HG02970 (cell line): ENCODE results near the gene HOXD11.

Experiments used
- ATAC-seq: cut with Tn5 transposase; IDR thresholded peaks from one replicate; pipeline ENCODE4 v1.9.1; 2021; ENCODE audit warnings: mild to moderate bottlenecking, moderate library complexity, moderate number of reproducible peaks; ENCODE audit not compliant: unreplicated experiment, low FRiP score

HOXD11 gene

DNA sequence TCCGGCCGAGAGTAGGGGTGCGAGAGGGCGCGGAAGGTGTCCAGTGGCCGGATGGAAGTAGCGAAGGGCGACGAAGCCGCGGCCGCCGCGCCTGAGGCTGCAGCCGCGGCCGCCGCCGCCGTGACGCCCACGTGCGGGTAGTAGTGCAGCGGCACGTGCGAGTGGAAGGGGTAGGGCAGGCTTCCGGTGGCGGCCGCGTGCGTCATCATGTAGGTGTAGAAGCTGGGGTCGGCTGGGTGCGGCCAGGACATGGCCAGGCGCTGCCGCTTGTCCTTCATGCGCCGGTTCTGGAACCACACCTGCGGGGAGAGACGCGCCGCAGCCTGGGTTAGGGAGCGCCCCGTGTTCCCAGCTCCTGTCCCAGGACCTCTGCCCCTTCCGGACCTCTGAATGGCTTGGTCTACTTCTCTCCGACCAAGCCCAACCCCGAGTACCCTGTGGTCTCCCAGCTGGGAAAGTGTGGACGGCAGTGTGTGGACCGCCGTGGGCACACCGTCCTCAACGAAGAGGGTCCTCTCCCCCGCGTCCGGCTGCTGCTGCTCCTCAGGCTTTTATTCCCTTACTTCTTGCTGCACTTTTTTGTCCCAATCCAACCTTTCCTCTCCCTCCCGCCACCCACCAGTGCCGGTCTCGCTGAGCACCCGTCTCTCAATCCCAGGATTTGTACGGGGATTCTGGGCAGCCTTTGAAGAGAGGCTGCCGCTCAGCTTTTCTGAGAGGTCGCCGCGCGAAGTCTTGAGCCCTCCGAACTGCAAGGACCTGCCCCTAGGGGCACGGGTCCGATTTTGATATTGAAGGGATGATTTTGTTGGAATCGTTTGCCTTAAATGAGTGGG lies 26.3 kb upstream of the HOXD11 start:
- ATAC-seq = no peak

DNA sequence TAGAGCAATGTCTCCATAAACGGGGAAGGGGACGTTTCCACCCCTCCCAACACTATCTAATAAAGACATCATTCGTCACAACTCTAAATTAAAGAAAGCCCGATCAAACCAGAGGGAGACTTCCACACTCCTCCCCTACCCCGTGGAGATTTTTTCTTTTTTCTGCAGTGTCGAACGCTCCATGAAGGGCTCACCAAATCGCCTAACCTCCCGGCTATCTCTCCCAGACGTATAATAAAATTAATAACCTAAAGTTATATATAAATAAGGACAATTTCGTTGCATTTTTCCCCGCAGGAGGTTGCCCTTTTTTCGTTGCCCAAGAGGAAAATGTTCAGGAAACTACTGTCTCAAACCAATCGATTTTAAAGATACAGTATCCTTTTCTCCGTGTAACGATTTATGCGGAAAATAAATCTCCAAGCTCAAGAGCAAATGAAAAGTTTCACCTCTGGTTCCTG lies 25.7 kb upstream of the HOXD11 start:
- ATAC-seq = no peak

DNA sequence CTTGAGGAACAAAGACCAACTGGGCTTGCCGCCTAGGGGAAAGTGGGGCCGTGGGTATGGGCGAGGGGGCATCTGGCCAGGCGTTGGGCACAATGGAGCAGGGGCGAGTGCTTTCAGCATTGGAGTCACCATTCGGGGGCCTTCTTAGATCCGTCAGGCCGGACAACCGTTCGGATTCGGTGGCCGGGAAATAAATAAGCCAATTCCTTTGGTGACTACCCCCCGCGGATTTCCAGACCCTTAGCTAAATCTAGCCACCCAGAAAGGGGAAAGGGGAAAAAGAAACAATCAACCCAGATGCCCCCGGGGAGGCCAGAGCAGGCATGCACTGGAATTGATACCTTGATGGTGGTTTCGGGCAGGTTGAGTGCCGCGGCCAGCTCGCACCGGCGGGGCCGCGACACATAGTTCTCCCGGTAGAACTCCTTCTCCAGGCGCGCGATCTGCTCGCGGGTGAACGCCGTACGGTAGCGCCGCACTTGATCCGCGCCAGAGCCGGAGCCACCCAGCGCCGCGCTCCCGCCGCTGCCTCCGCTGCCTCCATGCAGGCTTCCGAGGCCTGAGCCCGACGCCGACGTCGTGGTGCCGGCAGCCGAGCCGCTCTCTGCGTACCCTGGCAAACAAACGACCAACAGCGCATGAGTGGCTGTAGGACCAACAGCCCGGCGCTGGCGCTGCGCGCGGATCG lies 25.1 kb upstream of the HOXD11 start:
- no peak for ATAC-seq

DNA sequence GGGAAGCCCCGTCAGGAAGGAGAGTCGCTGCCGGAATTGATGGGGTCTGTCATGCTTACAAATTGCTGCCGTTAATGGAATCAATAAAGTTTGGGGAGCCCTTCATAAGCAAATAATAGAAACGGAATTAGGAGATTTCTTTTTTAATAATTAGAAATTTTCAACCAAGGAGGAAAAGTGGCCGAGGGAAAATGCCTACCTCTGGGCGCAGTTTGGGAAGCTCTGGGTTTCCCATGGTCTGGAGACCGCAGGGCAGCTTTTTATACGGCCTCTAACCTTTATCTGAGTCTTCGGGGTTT lies 24.6 kb upstream of the HOXD11 start:
- ATAC-seq = no peak

DNA sequence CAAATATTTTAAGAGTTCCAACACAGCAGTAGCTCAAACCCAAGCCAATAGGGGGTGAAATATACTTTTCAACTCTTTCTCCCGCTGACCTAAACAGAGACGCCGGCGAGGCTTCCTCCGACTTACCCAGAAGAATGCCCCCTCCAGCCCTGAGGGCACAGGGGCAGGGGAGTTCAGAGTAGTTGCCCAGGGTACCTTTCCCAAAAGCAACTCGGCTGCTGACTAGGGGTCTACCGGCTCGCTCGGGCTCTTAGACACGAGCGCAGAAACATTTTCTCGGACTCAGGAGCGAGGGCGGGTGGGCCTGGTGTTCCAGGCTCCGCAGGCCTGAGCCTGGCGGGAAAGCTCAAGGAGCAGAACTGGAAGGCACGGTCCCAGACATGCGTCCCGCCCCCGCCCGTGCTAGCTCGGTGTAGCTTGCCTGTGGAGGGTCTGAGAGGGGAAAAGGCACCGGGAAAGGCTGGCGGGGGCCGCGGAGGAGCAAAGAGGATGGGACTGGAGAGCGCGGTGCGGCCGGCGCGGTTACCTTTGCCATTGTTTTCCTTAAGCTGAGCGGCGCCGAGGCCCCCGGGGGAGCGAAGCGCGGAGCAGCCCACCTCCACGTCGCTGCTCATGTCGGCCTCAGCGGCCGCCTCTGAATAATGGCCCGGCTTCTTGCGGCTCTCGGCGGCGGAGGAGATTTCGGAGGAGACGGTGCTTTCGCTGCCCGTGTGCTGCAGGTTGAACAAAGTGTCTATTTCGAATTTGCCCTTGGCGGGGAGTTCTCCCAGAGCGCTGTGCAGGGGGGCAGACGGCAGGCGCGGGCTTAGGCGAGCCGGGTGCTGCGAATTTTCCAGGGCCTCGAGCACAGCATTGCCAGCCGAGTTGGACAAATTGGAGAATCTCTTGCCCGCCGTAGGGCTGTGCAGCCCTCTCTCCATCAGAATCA lies 24.0 kb upstream of the HOXD11 start:
- no peak for ATAC-seq

DNA sequence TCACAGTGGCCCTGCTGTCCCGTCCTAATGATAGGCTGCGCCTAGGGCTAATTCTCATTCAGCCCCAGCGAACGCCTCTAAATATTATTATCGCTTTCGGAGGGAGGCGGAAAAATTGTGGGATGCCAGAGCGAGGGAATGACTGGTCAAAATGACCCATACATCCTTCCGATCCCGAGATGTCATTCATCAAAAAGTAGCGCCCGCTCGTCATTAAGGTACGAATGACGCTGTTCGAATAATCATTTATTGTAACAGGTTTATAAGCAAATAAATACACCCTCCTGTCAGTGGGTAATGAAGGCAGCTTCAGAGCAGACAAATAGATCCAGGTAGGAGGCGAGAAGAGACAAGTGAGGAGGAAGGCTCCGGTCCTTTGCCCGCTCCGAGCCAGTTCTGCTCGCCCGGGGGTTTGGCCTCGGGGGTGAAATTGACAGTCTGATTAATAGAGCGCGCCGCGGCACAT lies 23.3 kb upstream of the HOXD11 start, which contains the start of gene EVX2:
TSS of gene EVX2 (minus strand) at position 167 of the 466 bp plus-strand sequence. CDS start 186 bp downstream, outside the sequence.
- ATAC-seq = no peak

DNA sequence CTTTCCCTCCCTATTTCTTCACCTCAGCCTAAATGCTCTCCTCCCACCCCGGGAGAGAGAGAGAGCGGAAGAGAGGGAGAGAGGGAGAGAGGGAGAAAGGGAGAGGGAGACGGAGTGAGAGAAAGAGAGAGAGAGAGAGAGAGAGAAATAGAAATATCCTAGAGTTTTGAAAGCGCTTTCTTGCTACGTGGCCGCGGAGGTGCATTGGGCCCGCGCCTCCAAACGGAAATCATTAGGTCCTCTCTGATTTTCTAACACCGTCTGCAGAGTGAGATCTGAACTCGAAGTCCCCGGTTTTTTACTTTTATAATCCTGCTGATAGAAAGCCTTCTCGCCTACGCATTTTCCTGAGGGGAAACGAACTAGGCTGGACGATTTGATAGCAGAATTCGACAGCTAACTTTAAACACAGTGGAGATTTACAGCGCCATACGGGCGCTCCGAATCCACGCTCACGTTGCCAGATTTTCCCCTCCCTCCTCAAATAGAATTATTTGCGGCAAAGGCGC lies 22.4 kb upstream of the HOXD11 start:
- ATAC-seq = no peak

DNA sequence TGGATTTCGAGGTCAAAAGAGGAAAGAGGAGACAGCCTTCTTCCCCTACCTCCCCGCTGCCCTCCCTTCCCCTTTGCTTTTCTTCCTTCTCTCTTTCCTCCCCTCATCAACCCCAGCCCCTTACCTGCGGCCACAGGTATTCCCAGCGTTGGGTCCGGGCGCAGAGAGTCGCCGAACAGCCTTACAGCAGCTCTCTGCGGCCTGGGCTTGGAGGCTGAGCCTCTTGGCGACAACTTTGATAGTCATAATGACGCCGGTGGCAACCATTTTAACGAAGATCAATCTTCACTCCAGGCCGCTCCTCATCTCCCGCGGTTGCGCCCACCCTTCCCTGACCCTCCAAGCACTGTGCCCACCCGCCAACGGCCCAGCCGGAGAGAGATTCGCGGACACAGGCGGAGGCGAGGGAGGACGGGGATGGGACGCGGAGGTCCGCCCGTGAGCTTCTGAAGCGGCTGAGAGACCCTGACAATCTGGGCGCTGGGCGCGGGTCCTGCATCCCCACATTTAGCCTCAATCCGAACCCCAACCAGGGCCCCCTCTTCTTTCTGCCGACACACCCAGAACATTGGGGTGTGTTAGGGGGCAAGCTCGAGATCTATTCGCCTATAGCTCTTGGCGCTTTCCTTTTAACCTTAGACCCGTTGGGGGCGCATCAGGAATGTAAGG lies 21.8 kb upstream of the HOXD11 start:
- ATAC-seq = no peak

DNA sequence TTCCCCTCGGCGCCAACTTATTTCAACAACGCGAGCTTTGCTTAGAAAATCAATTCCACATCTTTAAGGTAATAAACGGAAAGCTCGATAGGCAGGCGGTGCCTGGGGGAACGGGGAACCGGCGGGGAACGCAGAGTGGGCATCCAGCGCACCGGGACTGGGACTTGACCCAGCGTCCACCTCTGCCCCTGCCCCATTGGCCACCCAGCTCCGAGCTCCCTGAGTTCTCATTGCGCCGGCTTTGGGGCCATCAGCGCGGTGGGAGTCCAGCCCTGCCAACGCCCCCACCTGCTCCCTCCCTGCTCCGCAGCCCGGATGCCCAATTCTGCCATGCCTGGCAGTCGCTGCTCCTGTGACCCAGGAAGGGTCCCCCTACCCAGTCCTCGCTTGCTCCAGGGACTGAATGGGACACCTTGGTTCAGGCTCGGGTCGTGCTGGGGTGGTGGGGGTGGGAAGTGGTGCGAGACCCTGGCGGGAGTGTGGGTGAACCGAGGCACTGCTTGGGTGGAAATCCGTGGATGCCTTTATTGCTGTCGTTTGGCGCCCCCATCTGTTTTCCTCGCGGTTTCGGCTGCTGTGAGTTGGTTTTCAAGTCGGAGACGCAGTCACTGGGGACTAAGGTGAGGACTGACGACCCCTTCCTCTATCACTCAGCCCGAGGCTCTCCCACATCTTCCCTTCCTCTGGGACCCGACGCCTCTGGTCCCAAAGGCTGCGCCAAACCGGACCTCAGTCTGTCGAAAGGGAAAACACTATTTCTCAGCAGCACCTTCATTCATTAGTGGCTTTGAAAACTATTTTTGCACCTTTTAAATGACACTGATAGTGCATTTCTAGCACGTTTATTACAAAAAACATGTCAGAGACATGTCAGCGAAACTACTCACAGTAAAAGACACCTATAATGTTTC lies 21.0 kb upstream of the HOXD11 start:
- no peak for ATAC-seq

DNA sequence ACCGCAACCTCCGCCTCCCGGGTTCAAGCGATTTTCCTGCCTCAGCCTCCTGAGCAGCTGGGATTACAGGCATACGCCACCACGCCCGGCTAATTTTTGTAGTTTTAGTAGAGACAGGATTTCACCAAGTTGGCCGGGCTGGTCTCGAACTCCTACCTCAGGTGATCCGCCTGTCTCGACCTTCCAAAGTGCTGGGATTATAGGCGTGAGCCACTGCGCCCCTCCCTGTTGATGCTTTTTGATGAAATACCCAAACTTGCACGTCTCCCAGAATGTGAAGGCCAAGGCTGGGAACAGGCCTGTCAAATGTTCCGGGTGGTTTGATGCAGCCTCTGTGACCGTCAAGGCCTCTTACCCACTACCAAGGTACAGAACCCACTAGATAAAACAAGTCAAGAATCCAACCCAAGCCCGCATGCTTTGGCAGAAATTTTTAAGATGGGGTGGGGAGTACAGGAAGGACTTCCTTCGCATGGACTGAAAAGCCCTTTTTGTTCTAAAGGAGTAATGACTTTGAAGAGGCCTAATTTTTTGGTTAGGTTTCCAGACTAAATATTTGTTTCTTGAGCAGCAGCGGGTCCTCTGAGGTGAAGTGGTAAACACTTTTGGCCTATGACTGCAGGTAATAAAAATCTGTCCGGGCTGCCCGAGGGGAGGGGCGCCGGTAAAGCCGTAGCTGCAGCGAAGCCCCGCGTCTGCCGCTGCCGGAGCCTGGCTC lies 19.6 kb upstream of the HOXD11 start:
- ATAC-seq = no peak

DNA sequence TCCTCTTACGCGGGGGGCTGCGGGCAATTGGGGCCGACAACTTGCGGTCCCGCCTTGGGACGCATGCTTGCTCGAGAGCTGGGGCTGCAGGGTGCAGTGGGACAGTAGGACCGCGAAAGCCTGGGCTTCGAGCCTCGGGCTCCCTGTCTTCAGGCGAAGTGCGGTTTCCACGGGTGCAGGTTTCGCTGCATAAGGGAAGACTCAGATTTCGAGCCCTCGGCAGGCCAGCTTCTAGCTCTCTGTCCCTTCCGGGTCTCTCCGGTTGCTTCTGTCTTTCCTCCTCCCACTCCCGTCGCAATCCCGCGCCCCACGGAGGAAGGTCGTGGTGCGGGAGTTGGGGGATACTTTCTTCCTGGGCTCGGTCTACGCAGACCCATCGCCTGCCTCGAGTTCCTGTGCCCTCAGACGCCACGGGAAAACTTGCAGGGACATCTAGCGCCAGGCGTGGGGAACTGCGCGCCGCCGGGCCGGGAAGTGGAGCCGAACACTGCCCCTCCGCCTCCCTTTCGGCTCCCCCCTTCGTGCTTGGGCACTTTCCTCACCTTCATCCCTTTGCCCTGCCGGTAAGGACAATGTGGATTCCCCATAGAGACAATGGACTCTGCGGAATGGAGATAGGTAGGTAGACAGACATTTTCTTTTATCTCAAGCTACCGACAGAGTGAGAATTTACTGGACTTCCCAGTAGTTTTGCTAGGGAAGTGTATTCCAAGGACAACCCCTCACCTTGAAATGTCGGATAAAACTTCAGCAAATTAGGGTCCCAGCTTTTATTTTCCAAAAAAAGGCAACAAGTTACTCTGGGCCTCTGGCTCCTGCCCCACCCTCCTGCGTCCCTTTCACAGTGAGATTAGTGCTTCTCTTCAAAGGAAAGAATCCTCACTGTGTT lies 18.8 kb upstream of the HOXD11 start:
- no peak for ATAC-seq

DNA sequence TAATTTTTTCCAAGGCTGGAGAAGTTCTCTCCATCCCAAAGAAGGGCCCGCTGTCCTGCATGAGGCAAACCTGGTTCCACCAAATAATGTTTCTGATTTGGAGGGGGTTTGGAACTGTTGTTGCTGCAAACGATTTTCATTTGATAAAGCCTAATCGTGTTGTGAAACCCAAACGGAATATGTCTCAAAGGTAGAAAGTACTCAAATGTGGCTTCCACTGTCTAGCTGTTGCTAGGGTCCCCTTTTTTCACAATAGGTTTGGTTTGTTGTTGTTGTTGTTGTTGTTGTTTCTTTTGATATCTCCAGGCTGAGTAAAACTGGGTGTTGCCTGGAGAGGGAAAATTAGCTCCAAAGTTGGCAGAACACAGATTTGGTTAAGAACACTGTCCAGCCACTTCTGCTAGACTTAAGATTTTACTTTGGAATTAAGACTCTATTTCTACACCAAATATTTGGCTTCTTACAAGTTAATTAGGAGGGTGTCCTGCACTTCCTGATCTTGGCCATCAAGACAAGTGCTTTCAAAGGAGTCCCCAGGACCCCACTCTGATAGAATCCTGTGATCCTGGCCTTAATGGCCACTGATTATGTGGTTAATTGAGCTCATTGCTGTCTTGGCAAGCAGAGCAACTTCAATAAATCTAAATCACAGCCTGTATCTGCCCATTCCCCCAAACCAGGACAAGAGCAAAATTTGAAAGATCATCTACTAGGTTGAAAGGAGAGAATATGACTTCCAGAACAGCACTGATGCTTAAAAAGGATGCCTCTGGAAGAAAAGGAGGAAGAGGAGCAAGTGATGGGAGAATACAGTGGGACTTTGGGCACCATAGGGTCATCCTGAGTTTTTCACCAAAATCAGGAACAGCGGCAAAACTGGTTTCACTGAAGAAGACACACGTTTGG lies 17.9 kb upstream of the HOXD11 start:
- no peak for ATAC-seq

DNA sequence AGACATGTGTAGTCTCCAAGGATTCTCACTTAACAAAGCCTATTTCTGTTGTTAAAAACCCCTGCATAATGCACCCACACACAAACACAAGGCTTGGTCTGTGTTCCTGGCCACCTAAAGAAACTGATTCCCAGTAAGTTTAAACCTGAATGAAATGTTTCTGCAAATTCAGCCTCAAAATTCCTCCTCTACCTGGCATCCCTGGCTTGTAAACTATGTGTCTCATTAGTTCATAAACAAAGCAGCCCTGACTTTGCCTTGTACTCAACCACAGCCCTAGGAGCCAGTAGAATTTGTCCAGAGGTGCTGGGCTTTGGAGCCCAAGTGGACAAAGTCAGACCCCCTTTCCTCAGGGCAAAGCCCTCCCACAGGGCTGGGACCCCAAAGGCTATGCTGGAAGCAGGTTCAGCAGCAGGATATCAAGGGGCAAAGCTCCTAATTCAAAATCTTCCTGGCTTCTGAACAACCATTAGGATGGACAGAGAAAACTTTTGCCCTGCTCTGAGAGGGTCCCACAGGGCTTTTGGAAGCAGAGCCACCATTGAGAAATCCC lies 17.2 kb upstream of the HOXD11 start:
- ATAC-seq = no peak

DNA sequence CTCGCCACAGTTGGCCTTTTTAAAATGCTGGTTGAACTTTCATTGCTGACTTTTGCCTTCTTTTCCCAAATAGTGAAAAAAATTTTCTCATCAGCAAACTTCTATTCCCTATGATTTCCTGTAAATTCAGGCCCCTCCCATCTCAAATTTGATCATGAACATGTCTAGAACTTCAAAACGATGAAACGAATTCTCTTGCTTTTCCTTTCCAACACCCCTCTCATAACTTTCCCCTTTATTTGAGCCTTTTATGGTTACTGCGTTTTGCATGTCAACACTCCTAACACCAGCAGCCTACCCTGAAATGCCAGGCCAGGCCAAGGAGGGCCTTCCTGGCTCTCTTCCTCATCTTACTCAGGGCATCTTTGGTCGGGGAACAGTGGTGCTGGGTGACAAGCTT lies 16.2 kb upstream of the HOXD11 start:
- ATAC-seq = no peak

DNA sequence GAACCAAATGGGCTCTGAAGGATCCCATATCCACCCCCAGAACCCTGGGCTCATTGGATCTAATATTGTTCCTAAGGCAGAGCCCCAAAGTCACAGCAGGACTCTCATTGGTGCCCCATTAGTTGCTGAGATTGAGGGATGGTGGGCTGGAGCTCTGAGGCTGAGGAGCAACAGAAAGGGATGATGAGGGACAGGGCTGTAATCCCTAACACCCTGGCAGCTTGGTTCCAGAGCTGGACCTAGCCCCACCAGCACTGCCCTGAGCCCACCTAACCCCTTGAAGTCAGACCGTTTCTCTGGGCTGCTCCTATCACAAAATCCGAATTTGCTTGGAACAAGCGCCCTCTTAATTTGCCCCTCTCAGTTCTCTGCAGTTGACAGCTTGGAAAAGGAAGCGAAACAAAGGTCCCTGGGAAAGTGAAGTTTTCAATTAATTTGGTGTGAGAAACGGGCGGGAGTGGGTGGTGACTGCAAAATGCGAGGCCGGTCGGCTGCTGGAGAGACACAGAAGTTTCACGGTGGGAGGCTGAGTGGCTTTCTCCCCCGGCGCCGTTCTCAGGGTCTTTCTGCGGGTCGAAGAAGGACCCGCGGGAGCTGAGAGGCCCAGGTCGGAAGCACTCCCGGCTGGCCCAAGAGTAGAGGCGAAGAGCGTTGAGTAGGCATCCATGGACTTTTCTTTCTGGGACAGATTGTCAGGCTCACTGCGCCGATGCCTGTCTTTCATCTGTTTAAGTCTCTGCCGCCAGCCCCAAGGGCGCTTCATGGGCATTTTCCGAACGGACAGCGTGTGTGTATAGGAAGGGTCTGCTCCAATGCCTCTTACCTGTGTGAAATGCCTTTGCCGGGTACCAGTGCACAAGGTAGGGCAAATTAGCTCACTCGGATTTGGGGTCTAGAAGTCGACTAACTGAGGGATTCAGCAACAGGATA lies 15.5 kb upstream of the HOXD11 start:
- no peak for ATAC-seq
